Suprapubic skin (tissue), 4 donors: ENCODE measurements around the gene TFF1. TPM values are rescaled to one million over a fixed set of nuclear protein-coding genes. Genes with fewer than 3 reads are reported as not detected.

Experiments
- DNase-seq, 2 donors: peaks; one replicate each; pipeline ENCODE4 v3.0.0-alpha.2; 2019; ENCODE audit warnings: low spot score in 2 of 2
- H3K27ac ChIP-seq: fragments of 200-600 bp; sonication (generic); one replicate; pipeline ENCODE4 v1.5.1; 2019
- H3K27me3 ChIP-seq: fragments of 200-600 bp; sonication (generic); one replicate; pipeline ENCODE4 v1.5.1; 2019
- H3K36me3 ChIP-seq: fragments of 200-600 bp; sonication (generic); one replicate; pipeline ENCODE4 v1.5.1; 2019
- H3K4me1 ChIP-seq: fragments of 200-600 bp; sonication (generic); one replicate; pipeline ENCODE4 v1.5.1; 2019
- H3K4me3 ChIP-seq: fragments of 200-600 bp; sonication (generic); one replicate; pipeline ENCODE4 v1.5.1; 2019; ENCODE audit warnings: mild to moderate bottlenecking
- H3K9me3 ChIP-seq: fragments of 200-600 bp; sonication (generic); one replicate; pipeline ENCODE4 v1.5.1; 2019
- CTCF ChIP-seq, 2 donors: fragments of 200-600 bp in 1 of 2; fragments of 450-650 bp in 1 of 2; sonication (generic) in 1 of 2; IDR thresholded peaks; one replicate each; pipeline ENCODE4 v1.5.1; 2016 to 2019; ENCODE audit warnings: antibody characterized with exemption in 2 of 2, mild to moderate bottlenecking in 1 of 2, moderate library complexity in 1 of 2
- EP300 ChIP-seq: sonication (generic); formaldehyde crosslinking; IDR thresholded peaks from one replicate; pipeline ENCODE4 v1.6.1; 2017; ENCODE audit warnings: antibody characterized with exemption
- POLR2A ChIP-seq, 2 donors: fragments of 450-650 bp; IDR thresholded peaks; one replicate each; pipeline ENCODE4 v1.6.1; 2017; ENCODE audit warnings: antibody characterized with exemption in 2 of 2, mild to moderate bottlenecking in 2 of 2, moderate library complexity in 2 of 2
- POLR2AphosphoS5 ChIP-seq, 3 donors: sonication (generic); formaldehyde crosslinking; IDR thresholded peaks; one replicate each; pipeline ENCODE4 v1.6.1; 2017; ENCODE audit warnings: antibody characterized with exemption in 3 of 3
- WGBS: methylation state at CpG from one replicate; pipeline ENCODE4 v1.1.5; 2018; 5-methylcytosine and 5-hydroxymethylcytosine counted together
- total RNA-seq, 4 donors: library from RNA; depleted of rRNA; stranded (reverse); fragments of >200 nt; gene quantifications; one replicate each; pipeline ENCODE4 v1.1.0, GENCODE V29; 2016

Gene TFF1
- total RNA-seq, 4 donors from 2014 or later: not detected

GRCh38 chr21:42319851-42320572 is 46.3 kb downstream of the TFF1 start:
- H3K4me3 ChIP-seq: no peak overlapping the region
- WGBS: 93% methylated on average over 6 of the region's 17 CpGs
- peaks cover 5% of the 10 kb centered on the region for H3K27me3 ChIP-seq
- H3K4me1 ChIP-seq: no peaks in the 10 kb centered on the region
- TF ChIP-seq CTCF (IDR thresholded peaks at IDR 0.05) (no peak), EP300 (no peak), POLR2AphosphoS5 (IDR thresholded peaks at IDR 0.05) (no peak), POLR2A (IDR thresholded peaks at IDR 0.05) (no peak)
- no peak for DNase-seq
- H3K9me3 ChIP-seq: no peaks in the 10 kb centered on the region
- no peak overlapping the region for H3K27ac ChIP-seq
- H3K36me3 ChIP-seq: no peaks in the 10 kb centered on the region

GRCh38 chr21:42319376-42319775 is 47.0 kb downstream of the TFF1 start:
- 83% methylated on average over 6 of the region's 10 CpGs for WGBS
- no peak for DNase-seq
- TF ChIP-seq POLR2AphosphoS5 (IDR thresholded peaks at IDR 0.05) (no peak), EP300 (no peak), CTCF (IDR thresholded peaks at IDR 0.05) (no peak), POLR2A (IDR thresholded peaks at IDR 0.05) (no peak)
- Histone ChIP-seq H3K27me3 (peaks cover 5% of the 10 kb centered on the region), H3K4me3 (no peak overlapping the region), H3K9me3 (no peaks in the 10 kb centered on the region), H3K36me3 (no peaks in the 10 kb centered on the region), H3K4me1 (no peaks in the 10 kb centered on the region), H3K27ac (no peak overlapping the region)

GRCh38 chr21:42317826-42318746 is 48.2 kb downstream of the TFF1 start:
- H3K36me3 ChIP-seq: no peaks in the 10 kb centered on the region
- H3K4me1 ChIP-seq: no peaks in the 10 kb centered on the region
- peak in 1 of 2 donors; percentile 73 for DNase-seq
- 88% methylated on average over 11 of the region's 20 CpGs for WGBS
- H3K4me3 ChIP-seq: no peak overlapping the region
- H3K27ac ChIP-seq: no peak overlapping the region
- no peak for TF ChIP-seq POLR2A (IDR thresholded peaks at IDR 0.05)
- no peak for TF ChIP-seq CTCF (IDR thresholded peaks at IDR 0.05)
- no peak for TF ChIP-seq POLR2AphosphoS5 (IDR thresholded peaks at IDR 0.05)
- TF ChIP-seq EP300: no peak
- H3K27me3 ChIP-seq: peaks cover 5% of the 10 kb centered on the region
- H3K9me3 ChIP-seq: no peaks in the 10 kb centered on the region

GRCh38 chr21:42317341-42317741 is 49.0 kb downstream of the TFF1 start:
- no peaks in the 10 kb centered on the region for H3K9me3 ChIP-seq
- 72% methylated on average over 4 of the region's 8 CpGs for WGBS
- no peak overlapping the region for H3K27ac ChIP-seq
- H3K36me3 ChIP-seq: no peaks in the 10 kb centered on the region
- TF ChIP-seq EP300 (no peak), POLR2AphosphoS5 (IDR thresholded peaks at IDR 0.05) (no peak), POLR2A (IDR thresholded peaks at IDR 0.05) (no peak), CTCF (IDR thresholded peaks at IDR 0.05) (no peak)
- no peak for DNase-seq
- peaks cover 5% of the 10 kb centered on the region for H3K27me3 ChIP-seq
- no peak overlapping the region for H3K4me3 ChIP-seq
- no peaks in the 10 kb centered on the region for H3K4me1 ChIP-seq

GRCh38 chr21:42316891-42317290 is 49.4 kb downstream of the TFF1 start:
- Histone ChIP-seq H3K9me3 (no peaks in the 10 kb centered on the region), H3K27me3 (peaks cover 5% of the 10 kb centered on the region), H3K36me3 (no peaks in the 10 kb centered on the region), H3K27ac (no peak overlapping the region), H3K4me3 (no peak overlapping the region), H3K4me1 (no peaks in the 10 kb centered on the region)
- DNase-seq: no peak
- WGBS: 100% methylated on average over 2 of the region's 16 CpGs
- TF ChIP-seq EP300 (no peak), POLR2AphosphoS5 (IDR thresholded peaks at IDR 0.05) (no peak), POLR2A (IDR thresholded peaks at IDR 0.05) (no peak), CTCF (IDR thresholded peaks at IDR 0.05) (no peak)
